ENCODE results near the gene MRTFA. TPM values are rescaled to one million over a fixed set of nuclear protein-coding genes. Genes with fewer than 3 reads are reported as not detected.

MRTFA gene
- total and polyA plus RNA-seq, 2 of the 13 experiments (the other 11 are each of a cell fraction or from before 2014, with no cell fraction given): 2.4 to 8.2 TPM

- FAIRE-seq (no peak), ATAC-seq (no peak), DNase-seq (ENCODE audit: low spot score) (no peak)
- H3K36me3 ChIP-seq (replicated peaks in 1 of 2; ENCODE audit: control insufficient read depth in 1 of 2, insufficient read depth in 2 of 2, low read length in 2 of 2): no peaks in the 10 kb centered on the region
- CTCF ChIA-PET (ENCODE audit: low intra/inter-chr PET ratio, low total read pairs): no interaction called here
- H3K9me3 ChIP-seq (ENCODE audit: low read length): no peaks in the 10 kb centered on the region
- H3K4me1 ChIP-seq (ENCODE audit: insufficient read depth, low read length): 0 out of 2 replicates have a peak, but pooled peaks cover 5% of the 10 kb centered on the region
- H4K20me1 ChIP-seq (ENCODE audit: insufficient read depth, low read length): no peaks in the 10 kb centered on the region
- peaks cover 57% of the 10 kb centered on the region for H3K79me2 ChIP-seq (ENCODE audit: insufficient read depth, low read length)
- no peak overlapping the region for H3K9ac ChIP-seq (ENCODE audit: insufficient read depth, low read depth, low read length)
- intact Hi-C loops (cut with micrococcal nuclease; ENCODE audit: unreplicated experiment): no loop called here
- POLR2A ChIA-PET: no interaction called here
- BruUV-seq (replicated peaks): no TSS peak
- H2AFZ ChIP-seq (ENCODE audit: low read length): no peak overlapping the region
- H3K27me3 ChIP-seq (ENCODE audit: control insufficient read depth in 1 of 2, insufficient read depth in 2 of 2, low read length in 2 of 2): no peaks in the 10 kb centered on the region
- H3K4me2 ChIP-seq (ENCODE audit: low read depth, low read length): no peak overlapping the region
- no peak overlapping the region for H3K27ac ChIP-seq (ENCODE audit: extremely low read length, insufficient read depth, low read length)
- H3K4me3 ChIP-seq (replicated peaks in 1 of 3; ENCODE audit: insufficient read depth in 1 of 3, low read depth in 2 of 3, low read length in 3 of 3): no peak overlapping the region
- TF ChIP-seq STAT6 (CRISPR knock-in tag; IDR thresholded peaks at IDR 0.05; ENCODE audit: borderline replicate concordance) (no peak), TAF15 (IDR thresholded peaks at IDR 0.05; ENCODE audit: low read depth, low read length, poor library complexity, severe bottlenecking) (no peak), PLRG1 (conservative IDR thresholded peaks at IDR 0.05) (no peak), ATM (IDR thresholded peaks at IDR 0.05; ENCODE audit: borderline replicate concordance) (no peak), RFX5 (IDR thresholded peaks at IDR 0.05; ENCODE audit: low read depth, low read length) (no peak), MATR3 (CRISPR knock-in tag; IDR thresholded peaks at IDR 0.05) (no peak), ZNF710 (CRISPR knock-in tag; IDR thresholded peaks at IDR 0.05; ENCODE audit: borderline replicate concordance) (no peak), SP140L (CRISPR knock-in tag; IDR thresholded peaks at IDR 0.05; ENCODE audit: borderline replicate concordance) (no peak), SRF (IDR thresholded peaks at IDR 0.05; ENCODE audit: low read depth, low read length) (no peak), FOXO4 (CRISPR knock-in tag; conservative IDR thresholded peaks at IDR 0.05) (no peak), ZNF275 (CRISPR knock-in tag; IDR thresholded peaks at IDR 0.05; ENCODE audit: borderline replicate concordance) (no peak), IKZF4 (CRISPR knock-in tag; IDR thresholded peaks at IDR 0.05; ENCODE audit: borderline replicate concordance, low read depth, not compliant biosample characterization) (no peak), CAMTA2 (CRISPR knock-in tag; IDR thresholded peaks at IDR 0.05; ENCODE audit: borderline replicate concordance) (no peak), ZNF776 (CRISPR knock-in tag; IDR thresholded peaks at IDR 0.05) (no peak), ZNF7 (CRISPR knock-in tag; IDR thresholded peaks at IDR 0.05) (no peak), FIP1L1 (IDR thresholded peaks at IDR 0.05; ENCODE audit: borderline replicate concordance, insufficient read depth, low read depth, low read length) (no peak), IRX3 (CRISPR knock-in tag; IDR thresholded peaks at IDR 0.05; ENCODE audit: borderline replicate concordance, low read depth) (no peak)
- in situ Hi-C loops (cut with HindIII; ENCODE audit: extremely low pct_ligation_motif_present, low pct_unique_long_range_greater_than_20kb): no loop called here
Measured at GRCh38 chr22:40613067-40613466, 23.5 kb downstream of the MRTFA start.

All from HepG2 (cell line).